UCSD-AML1 (cell line): ENCODE measurements around the gene MACROD2.

Experiments used
- DNase-seq: peaks from one replicate; lab custom pipeline; 2025; ENCODE audit not compliant: unreplicated experiment; lab: John Stamatoyannopoulos, UW

MACROD2 gene

DNA sequence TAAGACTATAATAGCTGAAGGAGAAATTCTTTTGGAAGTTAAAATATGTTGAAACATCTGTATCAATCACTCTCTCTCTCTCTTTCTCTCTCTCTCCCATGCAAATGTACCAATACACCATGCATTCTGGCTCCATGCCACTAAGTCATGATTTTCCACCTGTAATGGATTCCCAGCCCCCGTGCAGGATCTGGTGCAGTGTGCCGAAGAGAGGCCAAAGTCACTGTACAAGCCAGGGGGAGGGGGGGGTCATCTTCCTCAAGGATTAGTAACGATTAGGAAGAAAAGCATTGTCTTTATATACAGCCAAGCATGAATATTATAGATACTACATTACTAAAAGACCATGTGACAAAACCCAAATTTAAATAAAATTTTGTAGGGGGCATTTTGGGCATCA, 1852.8 kb downstream of the MACROD2 start:
- no peak for DNase-seq

DNA sequence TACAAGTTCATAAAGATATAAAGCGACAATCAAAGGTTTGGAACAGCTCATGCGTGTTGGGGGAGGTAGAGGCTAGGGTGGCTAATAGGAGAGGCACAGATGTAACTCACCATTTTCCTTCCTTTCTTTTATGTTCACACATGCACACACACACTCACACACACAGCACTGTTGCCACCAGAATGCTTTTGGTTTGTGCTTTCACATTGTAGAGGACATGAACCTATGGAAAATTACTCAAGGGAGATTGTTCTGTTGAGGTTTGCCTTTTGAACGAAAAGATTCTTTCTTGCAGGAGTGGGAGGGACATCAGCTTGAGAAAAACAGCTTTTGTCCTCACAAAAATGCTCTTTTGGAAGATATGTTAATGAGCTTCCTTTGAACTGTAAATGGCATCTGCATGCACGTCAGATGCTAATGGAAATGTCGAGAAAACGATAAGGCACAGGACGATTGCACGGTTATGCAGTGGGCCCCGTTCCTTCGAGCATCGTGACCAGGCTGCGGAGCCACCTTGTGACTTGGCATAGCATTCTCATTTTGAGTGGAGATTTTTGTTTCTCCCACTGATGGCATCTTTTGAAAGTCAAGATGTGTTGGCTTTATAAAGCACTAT, 1853.8 kb downstream of the MACROD2 start:
- no peak for DNase-seq

DNA sequence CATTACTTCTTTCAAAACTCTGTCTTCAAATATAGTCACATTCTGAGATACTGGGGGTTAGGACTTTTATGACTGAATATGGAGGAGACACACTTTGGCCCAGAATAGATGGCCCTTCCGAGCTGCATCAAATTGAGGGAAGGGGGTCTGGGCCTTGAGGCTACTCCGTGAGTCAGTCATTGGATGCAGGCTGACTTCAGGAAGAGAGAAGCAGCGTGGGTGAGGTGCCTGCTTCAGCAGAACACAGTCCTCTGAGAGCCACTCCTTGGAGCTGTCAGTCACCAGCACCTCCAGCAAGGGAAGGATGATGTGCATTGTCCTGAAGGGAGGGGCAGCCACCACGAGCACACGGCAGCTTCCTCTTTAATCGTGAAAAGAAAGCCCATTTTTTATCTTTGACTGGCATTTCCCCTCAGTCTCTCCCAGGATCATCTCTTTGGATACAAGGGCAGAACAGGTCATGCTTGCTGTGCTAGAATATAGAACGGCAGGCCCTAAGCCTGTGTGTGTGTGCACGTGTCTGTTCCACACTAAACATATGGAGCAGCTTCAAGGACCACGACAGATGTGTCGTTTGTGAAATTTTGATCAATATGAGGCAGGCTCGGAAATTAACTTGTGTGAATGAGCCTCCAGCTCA, 1856.4 kb downstream of the MACROD2 start:
- no peak for DNase-seq

- no peak for DNase-seq
Measured at GRCh38 chr20:15854911-15855310, 1859.6 kb downstream of the MACROD2 start.

DNA sequence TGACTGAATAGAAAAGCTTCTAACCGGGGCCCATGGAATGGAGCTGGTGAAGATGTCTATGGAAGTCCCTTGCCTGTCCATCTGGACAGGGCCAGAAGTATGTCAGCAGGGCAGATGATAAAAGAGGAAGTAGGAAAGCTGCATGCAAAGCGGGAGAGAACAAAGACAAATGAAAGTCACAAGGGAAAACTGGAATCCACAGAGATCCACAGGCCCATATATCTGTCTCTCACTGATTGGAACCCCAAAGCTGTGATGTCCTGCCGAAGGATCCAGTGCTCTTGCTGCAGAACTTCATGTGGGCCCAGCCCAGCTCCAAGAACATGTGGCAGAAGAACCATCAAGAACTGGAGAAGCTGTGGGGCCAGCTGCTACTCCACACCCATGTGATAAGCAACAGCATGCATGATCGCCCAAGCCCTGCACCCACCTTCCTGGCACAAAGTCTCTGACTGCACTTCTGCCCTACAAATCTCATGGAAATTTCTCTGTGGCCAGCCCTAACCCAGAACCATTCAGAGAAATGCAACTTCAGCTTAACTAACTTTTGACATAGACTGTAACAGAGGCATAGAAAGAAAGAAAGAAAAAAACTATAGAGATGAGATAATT, 1862.0 kb downstream of the MACROD2 start:
- DNase-seq, result no peak

DNA sequence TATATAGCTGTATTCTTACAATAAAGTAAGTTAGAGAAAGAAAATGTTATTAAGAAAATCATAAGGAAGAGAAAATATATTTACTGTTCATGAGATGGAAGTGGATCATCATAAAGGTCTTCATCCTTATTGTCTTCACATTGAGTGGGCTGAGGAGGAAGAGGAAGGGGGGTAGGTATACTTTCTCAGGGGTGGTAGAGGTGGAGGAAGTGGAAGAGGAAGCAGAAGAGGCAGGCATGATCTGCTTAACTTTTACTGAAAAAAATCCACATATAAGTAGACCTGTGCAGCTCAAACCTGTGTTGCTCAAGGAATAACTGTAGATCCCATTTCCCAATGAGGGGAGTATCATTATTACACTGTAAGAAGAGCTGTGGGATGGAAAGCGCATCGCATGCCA, 1863.7 kb downstream of the MACROD2 start:
- DNase-seq, result no peak

DNA sequence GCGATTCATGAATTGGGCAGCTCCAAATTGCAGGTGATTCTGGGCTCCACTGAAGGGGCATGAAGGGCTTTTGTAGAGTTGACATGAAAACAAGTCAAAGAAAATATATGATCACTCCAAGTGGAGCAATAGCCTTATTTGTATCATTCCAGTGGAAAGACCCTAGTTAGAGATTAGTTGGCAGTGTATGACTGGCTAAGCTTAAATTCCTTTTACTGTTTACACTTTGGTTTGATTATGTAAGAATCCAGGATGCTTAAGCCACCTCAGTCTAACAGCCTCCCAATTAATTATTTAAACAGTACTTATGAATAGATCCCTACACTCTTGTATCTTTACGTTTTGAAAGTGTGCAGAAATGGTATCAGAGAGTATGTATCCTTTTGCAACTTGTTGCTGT, 1865.5 kb downstream of the MACROD2 start:
- DNase-seq, result no peak

DNA sequence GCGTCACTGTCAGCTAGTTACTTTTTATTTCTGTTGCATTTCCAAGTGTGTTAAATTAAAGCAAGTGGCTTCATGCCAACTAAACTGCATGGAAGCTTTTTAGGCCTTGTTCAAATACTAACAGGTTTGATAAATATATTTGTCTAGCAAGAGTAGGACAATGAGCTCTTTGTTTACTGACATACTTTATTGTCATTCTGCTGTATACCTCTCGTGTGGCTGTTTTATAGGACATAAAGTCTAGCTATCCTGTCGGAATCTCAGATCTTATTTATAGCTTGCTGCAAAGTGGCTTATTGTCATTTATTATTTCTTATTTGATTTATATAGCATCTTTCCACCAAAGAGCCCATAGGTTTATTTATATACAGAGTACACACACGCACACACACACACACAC, 1866.9 kb downstream of the MACROD2 start:
- DNase-seq, result no peak

GRCh38 chr20:15863735-15864134, 1868.4 kb downstream of the MACROD2 start:
- no peak for DNase-seq

GRCh38 chr20:15865553-15865952, 1870.2 kb downstream of the MACROD2 start:
- no peak for DNase-seq

DNA sequence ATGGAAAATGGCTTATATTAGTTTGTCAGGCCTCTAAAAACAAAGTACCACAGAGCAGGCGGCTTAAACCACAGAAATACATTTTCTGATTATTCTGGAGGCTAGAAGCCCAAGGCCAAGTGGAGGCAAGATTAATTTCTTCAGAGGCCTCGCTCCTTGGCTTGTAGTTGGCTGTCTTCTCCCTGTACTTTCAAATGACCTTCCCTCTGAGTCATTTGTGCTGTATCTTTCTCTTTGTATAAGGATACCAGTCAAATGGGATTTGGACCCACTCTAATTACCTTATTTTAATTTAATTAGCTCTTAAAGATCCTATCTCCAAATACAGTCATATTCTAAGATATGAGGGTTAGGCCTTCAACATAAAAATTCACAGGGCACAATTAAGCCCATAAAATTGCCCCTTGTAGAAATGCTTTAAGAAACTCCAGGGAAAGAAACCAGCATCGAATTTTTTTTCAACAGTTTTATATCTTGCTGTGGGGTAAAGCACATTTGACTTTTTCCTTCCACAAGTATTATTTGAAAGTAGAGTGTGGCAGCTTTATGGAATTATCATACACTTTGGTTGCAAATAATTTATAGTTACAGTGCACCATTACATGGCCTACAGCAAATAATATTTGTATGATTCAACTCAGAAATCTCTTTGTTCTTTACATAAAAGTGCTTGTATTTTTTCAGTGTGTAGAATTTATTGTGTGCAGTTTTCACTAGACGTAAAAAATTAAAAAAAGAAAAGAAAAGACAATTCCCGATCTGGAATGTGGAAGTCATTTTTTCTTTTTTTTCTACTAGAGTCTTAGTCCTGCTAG, 1871.8 kb downstream of the MACROD2 start:
- DNase-seq, result no peak

DNA sequence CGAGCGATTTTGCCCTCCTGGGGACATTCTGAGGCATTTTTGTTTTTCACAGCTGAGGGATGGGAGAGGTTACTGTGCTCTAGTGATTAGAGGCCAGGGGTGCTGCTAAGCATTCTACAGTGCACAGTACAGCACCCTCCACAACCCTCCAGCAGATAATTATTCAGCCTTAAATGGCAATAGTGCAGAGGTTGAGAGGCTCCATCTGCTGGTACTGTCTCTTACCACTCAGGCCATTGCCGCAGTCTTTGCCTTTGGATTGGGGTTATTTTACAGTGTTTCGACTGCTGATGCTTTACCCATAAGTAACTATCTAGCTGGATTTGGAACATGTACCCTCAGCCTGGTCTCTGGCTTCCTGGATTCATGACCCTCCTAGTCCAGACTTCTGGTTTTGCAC, 1872.6 kb downstream of the MACROD2 start:
- no peak for DNase-seq

DNA sequence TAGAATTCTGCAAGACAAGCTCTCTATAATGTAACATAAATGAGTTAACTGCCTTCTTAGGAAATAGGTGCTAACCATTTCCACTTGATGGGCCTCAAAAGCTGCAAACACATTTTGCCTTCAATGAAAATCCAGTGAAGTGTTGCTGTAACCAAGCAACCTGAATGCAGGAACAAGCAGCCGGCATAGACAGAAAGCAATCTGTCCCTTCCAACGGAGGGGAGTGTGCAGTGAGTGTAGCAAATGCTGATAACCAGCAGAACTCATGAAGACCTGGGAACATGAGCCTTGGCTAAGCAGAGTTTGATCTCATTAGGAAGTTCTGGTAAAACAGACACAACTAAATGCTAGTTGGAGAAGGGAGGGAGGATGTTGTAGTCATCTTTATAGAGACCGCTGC, 1880.1 kb downstream of the MACROD2 start:
- no peak for DNase-seq

DNA sequence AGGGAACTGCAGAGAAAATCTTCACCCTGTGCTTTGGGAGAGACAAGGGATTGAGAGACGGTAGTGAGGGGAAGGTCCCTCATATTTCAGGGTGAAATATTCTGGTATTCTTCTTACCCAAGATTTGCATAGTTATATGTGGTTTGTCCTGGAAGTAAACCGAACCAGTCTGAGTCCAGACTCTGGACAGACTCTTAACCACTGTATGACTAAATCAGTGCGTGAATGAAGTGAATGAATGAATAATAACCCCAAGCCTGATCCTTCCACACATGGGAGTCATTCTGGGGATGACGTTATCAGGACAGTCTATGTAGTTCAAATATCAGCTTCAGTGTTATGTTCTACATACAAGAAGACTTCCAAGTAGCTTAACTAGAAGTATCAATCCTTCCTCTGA, 1887.2 kb downstream of the MACROD2 start:
- no peak for DNase-seq

GRCh38 chr20:15886250-15886649, 1890.9 kb downstream of the MACROD2 start:
- no peak for DNase-seq

DNA sequence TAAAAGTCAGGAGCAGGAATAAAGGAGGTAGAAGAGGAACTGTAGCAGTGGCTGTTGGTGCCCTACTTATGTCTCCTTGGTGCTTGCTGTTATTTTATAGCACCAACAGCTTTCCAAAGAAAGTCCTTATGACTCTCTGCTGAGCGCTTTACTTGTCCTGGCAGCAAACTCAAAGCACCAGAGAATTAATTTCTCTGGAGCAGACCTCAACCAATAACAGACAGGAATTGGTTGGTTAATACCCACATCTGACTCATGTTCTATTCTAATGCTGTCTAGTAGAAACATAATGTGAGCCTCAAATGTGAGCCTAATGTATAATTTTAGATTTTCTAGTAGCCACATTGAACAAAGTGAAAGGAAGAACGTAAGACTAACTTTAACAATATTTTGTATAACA, 1892.1 kb downstream of the MACROD2 start:
- no peak for DNase-seq

DNA sequence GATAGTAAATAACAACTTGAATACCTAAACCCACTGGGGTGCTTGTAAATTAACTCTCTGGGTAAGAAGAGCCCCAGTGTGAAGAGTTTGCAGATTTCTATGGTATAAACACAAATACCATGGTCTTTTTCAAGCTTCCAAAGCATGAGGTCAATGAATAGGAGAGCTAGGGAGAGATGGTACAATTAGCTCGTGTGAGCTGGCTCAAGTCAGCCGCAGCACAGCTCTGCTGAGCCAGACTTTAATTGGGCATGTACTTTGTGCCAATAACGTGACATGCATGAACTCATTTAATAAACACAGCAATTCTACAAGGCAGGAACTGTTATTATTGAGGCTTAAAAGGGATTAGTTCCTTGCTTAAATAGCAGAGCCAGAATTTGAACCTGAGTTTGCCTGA, 1893.7 kb downstream of the MACROD2 start:
- DNase-seq, result no peak

GRCh38 chr20:15889514-15890256, 1894.4 kb downstream of the MACROD2 start:
- DNase-seq, result no peak

DNA sequence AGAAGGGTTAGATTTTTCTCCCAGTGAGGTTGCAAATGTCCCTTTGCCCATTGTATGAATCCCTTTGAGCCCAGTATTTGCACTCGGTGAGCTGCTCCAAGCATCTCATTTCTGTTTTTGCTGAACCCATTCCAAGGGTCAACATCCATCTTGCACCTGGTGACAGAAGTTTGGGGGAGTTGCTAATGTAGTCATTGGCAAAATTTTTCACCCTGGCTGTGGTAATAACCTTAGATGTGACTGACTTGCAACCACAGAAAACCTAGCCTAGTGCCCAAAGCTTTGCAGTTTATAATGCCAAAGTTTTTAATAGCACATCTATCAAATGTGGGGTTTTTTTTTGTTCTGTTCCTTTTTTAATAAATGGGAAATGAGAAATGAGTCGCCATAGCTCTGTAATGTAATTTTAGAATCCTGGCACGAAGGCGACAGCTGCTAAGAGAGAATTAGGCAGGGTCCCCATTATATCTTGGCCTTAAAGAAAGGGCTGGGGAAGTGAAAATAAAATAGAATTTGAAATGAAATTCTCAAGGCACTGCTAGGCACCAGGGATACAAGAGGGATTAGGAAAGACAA, 1895.2 kb downstream of the MACROD2 start:
- DNase-seq, result no peak

DNA sequence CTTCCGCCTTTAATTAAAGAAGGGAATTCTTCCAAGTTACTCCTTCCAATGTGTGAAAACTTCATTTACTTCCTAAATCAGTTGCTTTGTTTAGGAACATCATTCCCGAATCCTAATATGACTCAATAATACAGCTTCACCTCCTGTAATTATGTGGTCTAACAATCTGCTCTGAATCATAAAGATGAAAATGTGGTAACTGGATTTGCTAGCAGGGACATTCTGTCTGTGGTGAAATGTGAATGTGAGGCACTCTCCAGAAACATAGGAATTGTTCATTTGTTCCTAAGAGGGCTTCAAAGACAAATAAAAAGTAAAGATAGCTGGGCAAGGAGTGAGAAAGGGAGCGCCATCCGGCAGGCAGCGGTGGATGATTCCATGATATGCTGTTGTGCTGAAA, 1899.8 kb downstream of the MACROD2 start:
- DNase-seq, result no peak

DNA sequence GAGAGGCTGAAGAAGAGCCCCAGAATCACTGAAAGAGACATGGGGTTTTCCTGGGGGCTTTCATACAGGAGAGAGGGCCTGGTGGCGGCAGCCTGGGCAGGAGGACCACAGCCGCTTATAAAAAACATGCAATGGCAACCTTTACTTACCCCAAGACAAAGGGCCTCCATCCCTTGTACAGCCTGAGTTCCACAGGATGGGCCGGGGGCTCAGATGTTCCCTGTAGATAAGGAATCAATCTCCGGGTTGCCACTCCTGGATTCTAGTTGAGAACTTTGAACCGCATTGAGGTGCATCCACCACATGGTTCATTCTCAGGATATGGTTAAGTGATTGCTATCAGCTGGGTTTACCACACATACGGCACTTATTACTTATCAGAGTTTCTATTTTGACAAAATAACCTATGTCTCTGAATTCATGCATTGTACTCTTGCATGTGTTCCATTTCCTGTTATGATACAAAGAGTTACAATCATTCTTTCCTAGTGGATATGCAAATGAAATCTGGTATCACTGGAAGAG, 1900.3 kb downstream of the MACROD2 start:
- no peak for DNase-seq
